Measurements from ENCODE around the gene ZCWPW1. TPM values are rescaled to one million over a fixed set of nuclear protein-coding genes. Genes with fewer than 3 reads are reported as not detected.

Gene ZCWPW1
- total RNA-seq, 1 experiment from 2014 or later = 7.4 TPM

DNA sequence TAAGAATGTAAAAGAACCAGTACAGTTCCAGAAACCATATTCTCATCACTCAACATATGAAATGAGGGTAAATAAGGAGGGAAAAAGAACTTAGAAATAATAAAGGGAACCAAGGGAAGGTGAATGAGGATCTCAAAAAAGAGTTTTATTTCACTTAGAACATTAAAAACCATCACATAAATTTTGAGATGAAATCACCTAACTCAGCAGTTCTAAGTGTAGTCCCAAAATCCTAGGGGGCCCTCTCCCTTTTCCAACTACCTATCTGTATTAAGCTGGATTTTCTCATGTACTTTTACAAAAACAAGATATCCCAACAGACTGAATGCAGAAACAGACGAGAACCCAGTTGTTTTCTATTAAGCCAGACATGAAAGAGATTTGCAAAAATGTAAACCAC, 3.2 kb downstream of the ZCWPW1 start:
- Histone ChIP-seq H4K20me1 (ENCODE audit: insufficient read depth) (no peaks in the 10 kb centered on the region), H3K27me3 (ENCODE audit: insufficient read depth, low read depth) (no peaks in the 10 kb centered on the region), H3K4me2 (no peak overlapping the region), H3K9me2 (ENCODE audit: insufficient read depth) (no peaks in the 10 kb centered on the region), H3K4me1 (replicated peaks; ENCODE audit: insufficient read depth) (peaks cover 5% of the 10 kb centered on the region; the same call in 1 of the 2 replicates), H3F3A (ENCODE audit: insufficient read depth, low read depth) (peaks cover 14% of the 10 kb centered on the region; the same call in 1 of the 2 replicates), H2AFZ (no peak overlapping the region), H3K4me3 (no peak overlapping the region), H3K79me2 (ENCODE audit: low read depth) (peaks cover 6% of the 10 kb centered on the region), H3K36me3 (ENCODE audit: low read depth) (no peaks in the 10 kb centered on the region), H3K9me3 (ENCODE audit: insufficient read depth, low read depth) (no peaks in the 10 kb centered on the region), H3K27ac (no peak overlapping the region)
- intact Hi-C loops (cut with micrococcal nuclease; ENCODE audit: unreplicated experiment) = no loop called here
- ChIA-PET CTCF (no interaction called here), POLR2A (ENCODE audit: unreplicated experiment) (no interaction called here)
- no peak for DNase-seq
- no TSS peak for BruUV-seq (replicated peaks)
- TF ChIP-seq EZH2 (IDR thresholded peaks at IDR 0.05; ENCODE audit: low read depth) = no peak
- TF ChIP-seq, protein P1, sequence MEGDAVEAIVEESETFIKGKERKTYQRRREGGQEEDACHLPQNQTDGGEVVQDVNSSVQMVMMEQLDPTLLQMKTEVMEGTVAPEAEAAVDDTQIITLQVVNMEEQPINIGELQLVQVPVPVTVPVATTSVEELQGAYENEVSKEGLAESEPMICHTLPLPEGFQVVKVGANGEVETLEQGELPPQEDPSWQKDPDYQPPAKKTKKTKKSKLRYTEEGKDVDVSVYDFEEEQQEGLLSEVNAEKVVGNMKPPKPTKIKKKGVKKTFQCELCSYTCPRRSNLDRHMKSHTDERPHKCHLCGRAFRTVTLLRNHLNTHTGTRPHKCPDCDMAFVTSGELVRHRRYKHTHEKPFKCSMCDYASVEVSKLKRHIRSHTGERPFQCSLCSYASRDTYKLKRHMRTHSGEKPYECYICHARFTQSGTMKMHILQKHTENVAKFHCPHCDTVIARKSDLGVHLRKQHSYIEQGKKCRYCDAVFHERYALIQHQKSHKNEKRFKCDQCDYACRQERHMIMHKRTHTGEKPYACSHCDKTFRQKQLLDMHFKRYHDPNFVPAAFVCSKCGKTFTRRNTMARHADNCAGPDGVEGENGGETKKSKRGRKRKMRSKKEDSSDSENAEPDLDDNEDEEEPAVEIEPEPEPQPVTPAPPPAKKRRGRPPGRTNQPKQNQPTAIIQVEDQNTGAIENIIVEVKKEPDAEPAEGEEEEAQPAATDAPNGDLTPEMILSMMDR (conservative IDR thresholded peaks at IDR 0.05) = no peak

DNA sequence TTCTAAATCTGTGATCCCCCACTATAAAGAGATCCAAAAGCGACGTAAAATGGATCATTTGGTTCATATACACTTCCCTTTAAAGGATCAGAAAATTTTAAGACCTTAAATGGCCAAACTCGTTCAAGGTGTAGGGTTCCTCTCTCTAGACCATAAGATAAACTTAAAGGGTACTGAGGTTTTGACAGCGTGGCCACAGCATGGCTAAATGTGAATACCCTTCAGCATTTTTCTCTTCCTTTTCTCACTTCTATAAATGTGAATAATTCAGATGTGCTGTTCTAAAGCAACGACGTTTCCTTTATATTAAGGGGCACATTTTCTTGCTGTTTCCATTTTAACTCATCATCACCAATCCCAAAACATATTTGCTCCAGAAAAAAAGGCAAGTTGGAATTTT, 5.2 kb downstream of the ZCWPW1 start:
- no TSS peak for BruUV-seq (replicated peaks)
- H3K4me3 ChIP-seq = no peak overlapping the region
- H3K27me3 ChIP-seq (ENCODE audit: insufficient read depth, low read depth) = no peaks in the 10 kb centered on the region
- TF ChIP-seq, protein P1 (conservative IDR thresholded peaks at IDR 0.05) = no peak
- no peak for TF ChIP-seq EZH2 (IDR thresholded peaks at IDR 0.05; ENCODE audit: low read depth)
- no peak overlapping the region for H2AFZ ChIP-seq
- POLR2A ChIA-PET (ENCODE audit: unreplicated experiment) = no interaction called here
- CTCF ChIA-PET = interaction anchor here (0.7 to 1.1 kb wide), 2 partner anchors 16 to 851 kb away, joined by 3 to 4 read pairs; no protein-coding TSS in a partner anchor
- H3K4me2 ChIP-seq = no peak overlapping the region
- no peak overlapping the region for H3K27ac ChIP-seq
- no peaks in the 10 kb centered on the region for H3K36me3 ChIP-seq (ENCODE audit: low read depth)
- DNase-seq = no peak
- H3K79me2 ChIP-seq (ENCODE audit: low read depth) = no peaks in the 10 kb centered on the region
- H4K20me1 ChIP-seq (ENCODE audit: insufficient read depth) = no peaks in the 10 kb centered on the region
- peaks cover 5% of the 10 kb centered on the region; the same call in 1 of the 2 replicates for H3K4me1 ChIP-seq (replicated peaks; ENCODE audit: insufficient read depth)
- peaks cover 20% of the 10 kb centered on the region; the same call in 1 of the 2 replicates for H3F3A ChIP-seq (ENCODE audit: insufficient read depth, low read depth)
- H3K9me2 ChIP-seq (ENCODE audit: insufficient read depth) = no peaks in the 10 kb centered on the region
- H3K9me3 ChIP-seq (ENCODE audit: insufficient read depth, low read depth) = no peaks in the 10 kb centered on the region
- intact Hi-C loops (cut with micrococcal nuclease; ENCODE audit: unreplicated experiment) = no loop called here

DNA sequence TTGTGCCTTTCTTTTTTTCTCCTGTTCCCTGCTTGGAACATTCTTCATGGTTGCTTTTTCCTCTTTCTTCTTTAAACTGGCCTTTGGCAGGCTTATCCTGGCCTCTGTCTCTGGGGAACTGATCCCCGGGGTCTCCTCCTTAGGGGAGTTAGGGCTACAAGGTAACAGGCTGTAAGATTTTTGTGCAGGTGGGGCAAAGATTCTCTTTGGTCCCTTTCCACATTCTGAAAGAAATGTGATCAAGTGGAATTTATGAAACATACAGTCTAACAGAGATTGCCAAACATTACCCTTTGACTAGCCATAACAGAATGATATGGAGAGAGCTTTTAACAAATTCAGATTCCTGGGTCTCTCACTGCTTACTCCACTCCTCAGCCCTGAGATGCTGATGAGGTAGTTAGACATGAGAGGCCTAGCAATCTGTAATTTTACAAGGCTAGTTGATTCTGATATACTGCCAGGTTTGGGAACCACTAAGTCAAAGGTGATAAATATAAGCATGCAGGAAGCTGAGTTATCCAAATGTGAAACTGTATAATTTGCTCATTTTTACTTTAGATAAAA, 8.8 kb downstream of the ZCWPW1 start:
- Histone ChIP-seq H4K20me1 (ENCODE audit: insufficient read depth) (no peaks in the 10 kb centered on the region), H2AFZ (no peak overlapping the region), H3F3A (ENCODE audit: insufficient read depth, low read depth) (0 out of 2 replicates have a peak, but pooled peaks cover 6% of the 10 kb centered on the region), H3K79me2 (ENCODE audit: low read depth) (no peaks in the 10 kb centered on the region), H3K27me3 (ENCODE audit: insufficient read depth, low read depth) (no peaks in the 10 kb centered on the region), H3K4me1 (replicated peaks; ENCODE audit: insufficient read depth) (no peaks in the 10 kb centered on the region), H3K9me3 (ENCODE audit: insufficient read depth, low read depth) (no peaks in the 10 kb centered on the region), H3K27ac (no peak overlapping the region), H3K36me3 (ENCODE audit: low read depth) (no peaks in the 10 kb centered on the region), H3K9me2 (ENCODE audit: insufficient read depth) (no peaks in the 10 kb centered on the region), H3K4me3 (no peak overlapping the region), H3K4me2 (no peak overlapping the region)
- no TSS peak for BruUV-seq (replicated peaks)
- no peak for DNase-seq
- ChIA-PET CTCF (no interaction called here), POLR2A (ENCODE audit: unreplicated experiment) (interaction anchor here (0.7 kb wide), 1 partner anchor 48 kb away, joined by 4 read pairs; no protein-coding TSS in a partner anchor)
- intact Hi-C loops (cut with micrococcal nuclease; ENCODE audit: unreplicated experiment) = no loop called here
- TF ChIP-seq, protein P1 (conservative IDR thresholded peaks at IDR 0.05) = no peak
- TF ChIP-seq EZH2 (IDR thresholded peaks at IDR 0.05; ENCODE audit: low read depth) = no peak
